Measurements from ENCODE around the gene RBM14.

Gene RBM14

DNA sequence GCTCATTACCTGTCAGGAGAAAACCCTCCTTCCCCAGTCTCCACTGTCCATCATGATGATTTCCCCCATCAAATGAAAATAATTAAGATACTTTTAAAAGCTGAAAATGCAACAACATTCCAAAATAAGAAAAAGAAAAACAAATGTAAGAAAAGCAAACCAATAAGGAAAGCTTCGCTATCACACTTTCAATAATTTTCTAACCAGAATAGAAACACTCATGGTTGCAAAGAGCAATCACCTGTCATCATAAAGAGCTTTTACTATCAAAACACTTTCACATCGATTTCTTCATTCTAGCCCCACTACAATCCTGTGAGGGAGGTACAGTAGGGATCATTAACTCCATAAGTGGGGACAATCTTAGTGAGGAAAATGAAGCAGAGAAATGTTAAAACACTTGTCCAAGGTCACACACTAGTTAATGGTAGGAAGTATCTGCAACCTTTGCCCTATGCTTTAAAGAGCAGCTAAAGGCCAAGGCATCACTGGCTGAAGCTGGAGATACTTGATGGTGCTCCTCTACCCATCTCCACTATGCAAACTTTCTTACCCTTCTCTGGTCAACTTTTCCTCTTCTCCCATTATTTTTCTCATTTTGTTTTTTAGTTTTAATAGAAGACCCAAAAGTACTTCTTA lies 58.7 kb downstream of the RBM14 start:
- Mint-ChIP-seq H3K9me3 (no peaks in the 10 kb centered on the region), H3K36me3 (peaks cover 12% of the 10 kb centered on the region), H3K4me3 (peak overlapping the region; percentile 52), H3K4me1 (peaks cover 56% of the 10 kb centered on the region), H3K27ac (peak overlapping the region; percentile 96), H3K27me3 (no peaks in the 10 kb centered on the region)
- ATAC-seq, result no peak

DNA sequence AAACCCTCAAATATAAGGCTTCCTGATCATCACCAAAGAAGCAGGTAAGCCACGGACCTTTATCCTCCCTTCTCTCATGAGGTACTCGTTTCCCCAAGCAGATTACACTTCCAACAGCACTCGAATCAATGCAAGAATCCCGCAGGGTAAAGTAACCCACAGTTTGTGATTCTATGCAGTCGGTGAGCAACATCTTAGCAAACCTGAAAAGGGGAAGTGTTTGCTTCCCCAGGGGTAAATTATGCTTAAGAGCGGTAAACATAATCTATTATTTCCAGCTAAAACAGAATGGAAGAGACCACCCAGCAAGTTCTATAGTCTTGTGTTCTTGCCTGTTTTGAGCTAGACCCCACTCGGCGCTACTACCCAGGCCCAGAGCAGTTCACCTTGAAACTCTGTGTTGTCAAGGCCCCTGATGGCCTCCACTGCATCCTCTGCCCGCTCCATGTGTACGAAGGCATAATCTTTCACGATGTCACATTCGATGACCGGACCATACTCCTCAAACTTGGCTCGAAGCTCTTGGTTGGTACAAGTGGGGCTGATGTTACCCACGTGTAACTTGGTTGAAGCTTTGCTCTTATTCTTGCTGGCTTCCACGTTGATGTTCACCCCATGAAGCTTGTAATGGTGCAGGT lies 60.0 kb downstream of the RBM14 start:
- peaks cover 44% of the 10 kb centered on the region for H3K4me1 Mint-ChIP-seq
- no peaks in the 10 kb centered on the region for H3K9me3 Mint-ChIP-seq
- H3K36me3 Mint-ChIP-seq, result peaks cover 12% of the 10 kb centered on the region
- peak overlapping the region; percentile 96 for H3K27ac Mint-ChIP-seq
- no peak for ATAC-seq
- H3K4me3 Mint-ChIP-seq, result peak overlapping the region; percentile 98
- H3K27me3 Mint-ChIP-seq, result no peaks in the 10 kb centered on the region
